ENCODE data around the gene UGGT2. TPM values are rescaled to one million over a fixed set of nuclear protein-coding genes. Genes with fewer than 3 reads are reported as not detected.
"Not testable (repeated sequence)": the region's sequence is repeated elsewhere in the genome, so short reads cannot be mapped to it uniquely, and the experiment has no call there.

Gene UGGT2
- total RNA-seq, 1 donor from 2014 or later: 44.9 TPM

DNA sequence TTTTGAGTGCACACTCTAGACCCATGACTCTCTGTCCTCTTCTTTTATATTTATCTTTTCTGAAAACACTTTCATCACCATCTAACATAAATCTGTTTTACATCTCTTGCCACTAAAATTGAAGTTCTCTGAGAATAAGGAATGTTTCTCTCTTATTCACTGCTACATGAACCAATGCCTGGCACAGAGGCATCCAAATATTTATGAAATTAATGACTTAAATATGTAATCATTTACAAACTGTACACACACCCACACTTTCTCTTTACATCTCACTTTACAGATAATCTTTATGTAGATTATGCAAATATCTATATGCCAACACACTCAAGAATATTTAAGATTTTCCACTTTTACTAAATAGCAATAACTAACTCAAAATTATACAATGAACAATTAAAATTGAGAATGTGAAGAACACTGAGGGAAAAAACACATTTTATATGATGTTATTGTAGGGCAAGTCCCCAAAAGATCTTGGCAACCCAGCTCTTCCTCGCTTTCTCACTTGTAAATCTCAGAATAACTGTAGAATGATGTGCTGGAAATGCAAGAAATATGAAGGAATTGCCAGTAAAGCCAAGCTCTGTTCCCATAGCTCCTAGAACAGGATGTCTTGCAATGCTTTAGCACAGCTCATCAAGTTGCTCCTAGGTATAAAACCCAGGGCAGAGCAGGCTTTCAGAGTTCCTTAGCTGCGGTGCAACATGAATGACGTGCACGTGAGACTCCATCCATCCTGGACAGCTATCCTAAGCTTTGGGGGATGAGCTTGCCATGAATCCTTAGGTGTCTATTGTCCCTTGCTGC lies 50.7 kb downstream of the UGGT2 start:
- intact Hi-C loops (cut with DNase I): no loop called here
- no peak for DNase-seq (ENCODE audit: low spot score)

DNA sequence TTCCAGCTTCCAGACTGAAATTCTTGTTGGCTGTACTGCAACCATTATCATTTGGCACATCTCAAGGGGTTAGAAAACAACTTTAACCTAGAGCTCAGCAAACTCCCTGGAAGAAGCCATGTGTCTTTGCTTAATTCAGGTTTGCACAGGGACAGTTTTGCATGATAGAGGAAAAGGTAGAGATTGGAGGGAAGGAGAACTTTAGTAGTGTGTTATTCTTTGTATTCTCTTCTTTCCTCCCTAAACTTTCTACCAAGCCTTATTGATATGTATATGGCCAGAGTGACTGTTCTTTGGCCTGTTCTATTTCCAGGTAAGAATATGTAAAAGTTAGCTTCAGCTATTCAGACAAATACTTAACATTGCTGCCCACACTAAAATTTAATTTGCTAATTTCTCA lies 53.1 kb downstream of the UGGT2 start:
- intact Hi-C loops (cut with DNase I): no loop called here
- DNase-seq (ENCODE audit: low spot score) (no peak), ATAC-seq (no peak)

More for the DNA sequence above, 50.7 kb downstream of the UGGT2 start:
- ATAC-seq: no peak

DNA sequence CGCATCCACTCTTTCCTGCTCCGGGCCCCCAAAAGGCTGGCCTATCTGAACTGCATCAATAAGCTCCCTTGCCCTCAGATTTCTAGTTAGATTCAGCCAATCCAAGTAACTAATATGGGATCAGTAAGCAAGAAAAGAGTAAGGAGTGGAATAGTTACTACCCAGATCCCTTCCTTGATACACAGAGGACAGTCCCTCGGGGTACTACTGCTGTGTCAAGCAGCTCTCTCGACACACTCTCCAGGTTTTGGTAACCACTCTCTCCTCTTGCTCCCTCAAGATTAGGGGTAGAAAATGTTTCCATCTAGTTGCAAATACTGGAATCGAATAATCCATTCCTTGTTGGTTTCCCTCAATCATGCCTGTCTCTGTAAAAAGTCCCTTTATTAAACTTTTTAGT lies 65.4 kb downstream of the UGGT2 start:
- ATAC-seq: no peak
- intact Hi-C loops (cut with DNase I): no loop called here
- DNase-seq (ENCODE audit: low spot score): no peak

DNA sequence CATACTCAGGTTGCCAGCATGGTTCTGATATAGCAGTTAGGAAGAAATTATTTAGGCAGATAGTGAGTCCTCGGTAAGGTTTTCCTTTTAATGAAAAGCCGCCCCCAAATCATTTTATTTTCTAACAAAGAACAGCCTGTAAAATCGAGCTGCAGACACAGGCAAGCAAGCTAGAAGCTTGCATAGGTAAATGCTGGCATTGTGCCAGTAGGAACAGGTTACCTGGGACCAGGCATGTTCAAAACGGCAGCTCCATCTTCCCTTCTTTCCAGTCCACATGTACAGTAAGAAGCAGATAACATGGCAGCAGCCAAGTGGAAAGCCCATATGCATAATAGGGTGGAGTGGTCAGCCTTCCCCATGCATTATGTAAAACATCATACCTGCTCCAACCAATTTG lies 71.1 kb downstream of the UGGT2 start:
- intact Hi-C loops (cut with DNase I): no loop called here
- no peak for DNase-seq (ENCODE audit: low spot score)
- ATAC-seq: no peak

DNA sequence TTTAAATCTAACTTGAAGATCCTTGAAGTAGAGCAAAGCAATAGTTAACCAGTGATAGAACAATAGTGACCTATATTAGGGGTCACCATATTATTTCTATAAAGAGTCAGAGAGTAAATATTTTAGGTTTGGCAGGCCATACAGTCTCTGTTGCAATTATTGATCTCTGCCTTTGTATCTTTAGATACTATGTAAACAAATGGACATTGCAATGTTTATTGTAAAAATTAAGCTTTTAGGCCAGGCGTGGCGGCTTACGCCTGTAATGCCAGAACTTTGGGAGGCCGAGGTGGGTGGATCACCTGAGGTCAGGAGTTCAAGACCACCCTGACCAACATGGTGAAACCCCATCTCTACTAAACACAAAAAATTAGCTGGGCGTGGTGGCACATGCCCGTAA lies 80.5 kb downstream of the UGGT2 start:
- ATAC-seq; intact Hi-C loops (cut with DNase I); DNase-seq (ENCODE audit: low spot score): not testable (repeated sequence)

DNA sequence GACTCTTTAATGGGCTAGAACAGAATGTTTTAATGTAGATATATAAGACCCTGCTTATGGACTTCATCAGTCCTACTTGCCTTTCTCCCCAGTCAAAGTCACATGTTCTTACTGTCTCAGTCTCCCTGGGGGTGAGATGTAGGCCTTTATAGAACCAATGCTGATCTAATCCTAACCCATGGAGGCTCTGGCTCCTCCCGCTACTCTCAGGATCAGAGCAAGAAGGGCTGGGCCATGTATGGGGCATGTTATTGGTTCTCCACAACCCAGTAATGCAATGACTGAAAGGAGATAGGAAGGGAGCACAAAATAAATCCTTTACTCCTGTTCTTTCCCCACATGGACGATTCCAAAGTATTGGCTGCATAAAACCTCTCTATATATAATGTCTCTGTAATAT lies 82.3 kb downstream of the UGGT2 start:
- ATAC-seq (no peak), DNase-seq (ENCODE audit: low spot score) (no peak)
- intact Hi-C loops (cut with DNase I): no loop called here

DNA sequence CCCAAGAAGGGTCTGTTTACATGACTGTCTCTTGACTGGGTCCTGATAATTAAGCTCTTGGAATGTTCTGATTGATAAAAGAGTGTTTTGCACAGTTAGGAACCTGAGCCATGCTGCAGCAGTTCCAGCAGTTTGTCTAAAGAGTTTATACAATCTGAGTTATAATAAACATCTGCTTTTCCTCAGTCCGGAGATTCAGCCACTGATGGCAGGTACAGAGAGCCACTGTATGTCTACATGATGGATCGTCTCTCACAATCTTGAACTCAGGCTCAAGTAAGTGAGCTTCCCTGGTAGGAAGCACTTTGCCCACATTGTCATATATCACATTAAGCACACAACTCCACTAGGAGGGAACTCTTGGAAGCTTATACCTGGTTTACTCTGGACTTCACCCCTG lies 84.3 kb downstream of the UGGT2 start:
- DNase-seq (ENCODE audit: low spot score) (no peak), ATAC-seq (no peak)
- intact Hi-C loops (cut with DNase I): no loop called here

DNA sequence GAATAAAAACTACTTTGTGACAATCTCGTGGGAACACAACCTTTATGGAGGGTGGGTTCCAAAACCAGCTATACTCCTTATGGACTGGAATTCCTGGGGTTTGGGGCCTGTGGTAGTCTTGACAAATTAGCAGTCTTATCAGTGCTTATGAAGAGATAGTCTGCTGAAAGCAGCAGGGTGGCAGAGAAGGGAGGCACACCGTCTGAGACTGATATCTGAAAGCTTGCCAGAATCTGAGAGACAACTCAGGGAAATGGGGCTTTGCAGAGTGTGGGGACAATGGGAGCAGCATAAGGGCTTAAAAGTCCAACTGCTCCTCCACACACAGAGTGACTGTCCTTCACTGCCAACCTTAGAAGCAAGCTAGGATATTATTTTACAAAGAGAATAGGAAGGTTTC lies 95.9 kb downstream of the UGGT2 start:
- ATAC-seq (no peak), DNase-seq (ENCODE audit: low spot score) (no peak)
- intact Hi-C loops (cut with DNase I): no loop called here

DNA sequence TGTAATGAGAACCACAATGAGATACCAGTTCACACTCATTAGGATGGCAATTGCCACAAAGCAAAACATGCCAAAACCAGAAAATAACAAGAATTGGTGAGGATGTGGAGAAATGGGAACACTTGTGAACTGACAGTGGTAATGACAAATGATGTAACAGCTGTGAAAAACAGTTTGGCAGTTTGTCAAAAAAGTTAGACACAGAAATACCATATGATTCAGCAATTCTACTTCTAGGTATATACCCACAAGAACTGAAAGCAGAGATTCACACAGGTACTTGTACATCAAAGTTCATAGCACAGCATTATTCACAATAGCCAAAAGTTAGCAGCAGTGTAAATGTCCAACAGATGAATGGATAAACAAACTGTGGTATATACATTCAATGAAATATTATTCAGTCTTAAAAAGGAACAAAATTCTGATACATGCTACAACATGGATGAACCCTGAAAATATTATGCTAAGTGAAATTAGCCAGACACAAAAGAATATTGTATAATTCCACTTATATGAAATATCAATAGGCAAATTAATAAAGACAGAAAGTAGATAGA lies 96.5 kb downstream of the UGGT2 start:
- DNase-seq (ENCODE audit: low spot score) (no peak), ATAC-seq (no peak)
- intact Hi-C loops (cut with DNase I): no loop called here

DNA sequence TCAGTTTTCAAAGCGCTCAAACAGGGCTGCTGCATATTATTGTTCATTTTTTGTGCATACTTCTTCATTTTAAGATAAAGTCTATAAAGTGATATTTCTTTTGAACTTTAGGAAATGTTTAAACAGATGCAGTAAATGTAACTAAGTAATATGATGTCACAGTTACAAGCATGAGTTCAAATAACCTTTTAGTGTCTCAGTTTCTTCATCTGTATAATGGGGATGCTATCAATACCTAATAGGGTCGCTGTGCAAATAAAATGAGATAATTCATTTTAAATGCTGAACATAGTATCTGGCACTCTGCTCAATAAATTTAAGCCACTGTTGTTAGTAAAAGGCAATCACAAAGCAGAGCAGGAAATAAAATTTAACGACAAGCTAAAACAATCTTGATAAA lies 97.5 kb downstream of the UGGT2 start:
- intact Hi-C loops (cut with DNase I): no loop called here
- DNase-seq (ENCODE audit: low spot score): no peak
- ATAC-seq: no peak

DNA sequence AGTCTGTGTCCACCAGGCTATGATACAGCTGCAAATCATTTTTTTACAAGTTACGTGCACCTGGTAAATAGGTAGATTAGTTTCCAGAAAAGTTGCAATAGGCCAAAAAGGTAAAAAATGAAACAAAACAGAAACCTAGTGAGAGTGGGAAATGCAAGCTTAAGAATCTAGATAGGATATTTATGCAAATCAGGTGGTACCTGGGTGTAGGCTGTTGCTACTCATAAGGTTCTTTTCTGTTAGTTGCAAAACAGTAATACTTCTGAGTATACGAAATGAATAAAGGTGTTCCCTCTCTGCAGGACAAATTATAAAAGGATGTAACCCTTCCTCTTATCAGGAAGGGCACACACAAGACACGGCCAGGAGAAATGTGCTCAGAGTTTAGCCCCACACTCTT lies 97.9 kb downstream of the UGGT2 start:
- DNase-seq (ENCODE audit: low spot score) (no peak), ATAC-seq (no peak)
- intact Hi-C loops (cut with DNase I): no loop called here

DNA sequence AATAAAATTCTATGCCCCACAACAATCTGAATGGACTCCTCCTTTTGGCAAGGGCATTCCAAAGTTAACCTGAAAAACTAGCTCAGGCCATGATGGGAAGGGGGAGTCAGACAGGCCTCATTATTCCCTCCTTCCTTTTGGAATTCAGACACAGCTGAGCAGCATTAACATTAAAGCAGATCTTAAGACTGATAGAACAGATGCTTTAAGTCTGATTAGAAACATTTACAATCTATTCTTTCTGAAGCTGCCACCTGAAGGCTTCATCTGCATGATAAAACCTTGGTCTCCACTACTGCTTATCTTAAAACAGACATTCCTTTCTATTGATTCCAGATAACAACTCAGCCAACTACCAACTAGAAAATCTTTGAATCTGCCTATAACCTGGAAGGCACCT lies 98.9 kb downstream of the UGGT2 start:
- intact Hi-C loops (cut with DNase I): no loop called here
- DNase-seq (ENCODE audit: low spot score) (no peak), ATAC-seq (no peak)

DNA sequence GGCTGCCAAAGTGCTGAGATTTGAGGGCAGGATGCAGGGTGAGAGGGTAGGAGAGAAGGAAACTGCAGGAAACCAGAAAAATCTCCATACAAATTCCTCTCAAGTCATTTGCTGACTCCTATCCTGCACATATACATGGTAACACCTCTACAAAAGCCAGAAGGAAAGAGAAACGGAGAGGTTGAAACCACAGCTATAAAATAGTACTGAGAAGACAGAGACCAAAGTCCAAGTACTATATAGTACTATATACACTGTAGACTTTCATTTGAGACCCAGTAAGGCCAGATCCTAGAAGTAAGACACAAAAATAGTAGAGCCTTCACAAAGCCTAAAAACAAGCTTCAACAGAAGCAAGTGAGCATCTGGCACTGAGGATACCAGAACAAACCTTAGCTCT lies 103.1 kb downstream of the UGGT2 start:
- ATAC-seq (no peak), DNase-seq (ENCODE audit: low spot score) (no peak)
- intact Hi-C loops (cut with DNase I): no loop called here

DNA sequence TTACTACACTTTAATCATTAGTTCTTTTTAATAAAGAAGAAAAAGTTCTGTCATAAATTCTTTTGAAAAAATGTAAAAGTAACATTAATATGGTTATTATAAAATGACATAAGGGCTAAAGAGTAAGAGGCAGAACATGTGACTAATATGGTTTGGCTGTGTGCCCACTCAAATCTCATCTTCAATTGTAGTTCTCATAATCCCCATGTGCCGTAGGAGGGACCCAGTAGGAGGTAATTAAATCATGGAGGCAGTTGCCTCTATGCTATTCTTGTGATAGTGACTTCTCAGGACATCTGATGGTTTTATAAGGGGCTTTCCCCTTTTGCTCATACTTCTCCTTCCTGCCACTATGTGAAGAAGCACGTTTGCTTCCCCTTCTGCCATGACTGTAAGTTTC lies 104.5 kb downstream of the UGGT2 start:
- ATAC-seq: no peak
- no peak for DNase-seq (ENCODE audit: low spot score)
- intact Hi-C loops (cut with DNase I): no loop called here

DNA sequence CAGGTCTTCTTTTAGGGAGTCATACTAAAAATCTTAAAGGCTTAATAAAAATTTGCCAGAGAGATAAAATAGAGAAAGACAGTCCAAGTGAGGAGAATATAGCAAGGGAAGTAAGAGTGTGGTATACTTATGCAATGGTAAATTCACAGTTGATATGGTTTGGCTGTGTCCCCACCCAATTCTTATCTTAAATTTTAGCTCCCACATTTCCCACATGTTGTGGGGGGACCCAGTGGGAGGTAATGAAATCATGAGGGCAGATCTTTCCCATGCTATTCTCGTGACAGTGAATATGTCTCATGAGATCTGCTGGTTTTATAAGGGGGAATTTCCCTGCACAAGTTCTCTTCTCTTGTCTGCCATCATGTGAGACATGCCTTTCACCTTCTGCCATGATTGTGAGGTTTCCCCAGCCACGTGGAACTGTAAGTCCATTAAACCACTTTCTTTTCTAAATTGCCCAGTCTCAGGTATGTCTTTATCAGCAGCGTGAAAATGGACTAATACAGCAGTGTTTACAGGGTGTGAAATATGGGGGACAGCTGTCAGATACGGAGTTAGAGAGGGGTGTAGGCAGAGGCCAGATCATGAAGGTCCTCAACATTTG lies 115.4 kb downstream of the UGGT2 start:
- intact Hi-C loops (cut with DNase I): no loop called here
- no peak for DNase-seq (ENCODE audit: low spot score)
- ATAC-seq: no peak

DNA sequence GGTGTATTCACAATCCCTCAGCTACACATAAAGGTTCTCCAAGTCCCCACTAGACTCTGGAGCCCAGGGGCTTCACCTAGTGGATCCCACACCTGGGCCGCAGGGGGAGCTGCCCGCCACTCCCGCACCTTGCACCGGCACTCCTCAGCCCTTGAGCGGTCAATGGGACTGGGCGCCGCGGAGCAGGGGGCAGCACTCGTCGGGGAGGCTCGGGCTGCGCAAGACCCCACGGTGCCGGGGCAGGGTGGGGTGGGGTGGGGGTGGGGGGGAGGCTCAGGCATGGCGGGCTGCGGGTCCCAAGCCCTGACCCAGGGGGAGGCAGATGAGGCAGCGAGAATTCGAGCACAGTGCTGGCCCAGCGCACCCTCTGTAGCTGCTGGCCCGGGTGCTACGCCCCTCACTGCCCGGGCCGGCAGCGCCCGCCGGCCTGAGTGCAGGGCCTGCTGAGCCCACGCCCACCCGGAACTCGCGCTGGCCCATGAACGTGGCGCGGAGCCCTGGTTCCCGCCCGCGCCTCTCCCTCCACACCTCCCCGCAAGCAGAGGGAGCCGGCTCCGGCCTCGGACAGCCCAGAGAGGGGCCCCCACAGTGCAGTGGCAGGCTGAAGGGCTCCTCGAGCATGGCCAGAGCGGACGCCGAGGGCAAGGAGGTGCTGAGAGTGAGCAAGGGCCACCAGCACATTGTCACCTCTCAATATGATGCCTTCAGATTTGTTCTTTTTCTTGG lies 121.7 kb downstream of the UGGT2 start:
- no peak for DNase-seq (ENCODE audit: low spot score)
- intact Hi-C loops (cut with DNase I): no loop called here
- no peak for ATAC-seq

DNA sequence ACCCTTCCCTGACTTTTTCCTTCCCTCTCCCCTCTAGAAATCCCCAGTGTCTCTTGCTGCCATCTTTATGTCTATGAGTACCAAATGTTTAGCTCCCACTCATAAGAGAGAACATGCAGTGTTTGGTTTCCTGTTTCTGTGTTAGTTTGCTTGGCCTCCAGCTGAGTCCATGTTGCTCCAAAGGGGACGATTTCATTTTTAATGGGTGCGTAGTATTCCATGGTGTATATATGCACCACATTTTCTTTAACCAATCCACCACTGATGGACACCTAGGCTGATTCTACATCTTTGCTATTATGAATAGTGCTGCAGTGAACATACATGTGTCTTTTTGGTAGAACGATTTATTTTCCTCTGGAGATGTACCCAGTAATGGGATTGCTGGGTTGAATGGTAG lies 123.8 kb downstream of the UGGT2 start:
- intact Hi-C loops (cut with DNase I): no loop called here
- ATAC-seq: no peak
- no peak for DNase-seq (ENCODE audit: low spot score)

DNA sequence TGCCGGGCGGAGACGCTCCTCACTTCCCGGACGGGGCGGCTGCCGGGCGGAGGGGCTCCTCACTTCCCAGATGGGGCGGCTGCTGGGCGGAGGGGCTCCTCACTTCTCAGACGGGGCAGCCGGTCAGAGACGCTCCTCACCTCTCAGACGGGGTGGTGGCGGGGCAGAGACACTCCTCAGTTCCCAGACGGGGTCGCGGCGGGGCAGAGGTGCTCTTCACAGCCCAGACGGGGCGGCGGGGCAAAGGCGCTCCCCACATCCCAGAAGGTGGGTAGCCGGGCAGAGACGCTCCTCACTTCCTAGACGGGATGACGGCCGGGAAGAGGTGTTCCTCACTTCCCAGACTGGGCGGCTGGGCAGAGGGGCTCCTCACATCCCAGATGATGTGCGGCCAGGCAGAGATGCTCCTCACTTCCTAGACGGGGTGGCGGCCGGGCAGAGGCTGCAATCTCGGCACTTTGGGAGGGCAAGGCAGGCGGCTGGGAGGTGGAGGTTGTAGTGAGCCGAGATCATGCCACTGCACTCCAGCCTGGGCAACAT lies 124.8 kb downstream of the UGGT2 start:
- DNase-seq (ENCODE audit: low spot score); intact Hi-C loops (cut with DNase I); ATAC-seq: not testable (repeated sequence)

DNA sequence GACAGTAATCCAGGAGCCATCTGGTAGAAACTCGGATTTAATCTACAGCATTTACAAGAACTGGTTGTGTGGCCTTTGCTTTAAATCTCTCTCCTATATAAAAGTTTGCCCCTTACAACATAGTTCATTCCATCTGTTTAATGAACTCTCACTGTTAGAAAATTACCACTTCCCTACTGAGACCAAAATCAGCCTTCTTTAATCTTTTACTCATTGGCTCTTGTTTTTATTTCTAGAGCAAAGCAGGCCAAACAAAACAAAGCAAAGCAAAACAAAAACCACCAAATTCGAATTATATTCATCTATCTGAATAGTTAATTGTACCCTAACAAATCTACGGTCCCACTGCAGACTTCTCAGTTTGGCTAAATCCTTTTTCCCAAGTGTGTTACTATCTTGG lies 127.0 kb downstream of the UGGT2 start:
- no peak for DNase-seq (ENCODE audit: low spot score)
- intact Hi-C loops (cut with DNase I): no loop called here
- peak; percentile 28 for ATAC-seq
